GM18909 (cell line): ENCODE measurements around the gene PRKCH.

ENCODE experiments used
- ATAC-seq: cut with Tn5 transposase; IDR thresholded peaks from one replicate; pipeline ENCODE4 v1.9.1; 2021; ENCODE audit warnings: mild to moderate bottlenecking; ENCODE audit not compliant: unreplicated experiment, poor library complexity

The PRKCH gene

GRCh38 chr14:61556455-61556854, 235.1 kb downstream of the PRKCH start:
- ATAC-seq = no peak

- ATAC-seq = no peak
Observed at GRCh38 chr14:61557262-61557661, 235.9 kb downstream of the PRKCH start.

- ATAC-seq = no peak
Observed at GRCh38 chr14:61557854-61558253, 236.5 kb downstream of the PRKCH start.

GRCh38 chr14:61558271-61558670, 236.9 kb downstream of the PRKCH start:
- no peak for ATAC-seq

- ATAC-seq = no peak
Observed at GRCh38 chr14:61559641-61560201, 238.3 kb downstream of the PRKCH start.

GRCh38 chr14:61560323-61560722, 238.9 kb downstream of the PRKCH start:
- no peak for ATAC-seq

- ATAC-seq = no peak
Observed at GRCh38 chr14:61561104-61561503, 239.7 kb downstream of the PRKCH start.

GRCh38 chr14:61561657-61562276, 240.4 kb downstream of the PRKCH start:
- ATAC-seq = no peak

- ATAC-seq = no peak
Observed at GRCh38 chr14:61562321-61563161, 241.2 kb downstream of the PRKCH start.

- no peak for ATAC-seq
Observed at GRCh38 chr14:61563162-61563511, 241.8 kb downstream of the PRKCH start.

GRCh38 chr14:61563880-61564617, 242.7 kb downstream of the PRKCH start:
- ATAC-seq = no peak

- ATAC-seq = no peak
Observed at GRCh38 chr14:61564618-61565091, 243.3 kb downstream of the PRKCH start.

- no peak for ATAC-seq
Observed at GRCh38 chr14:61565181-61565580, 243.8 kb downstream of the PRKCH start.

GRCh38 chr14:61565836-61566536, 244.6 kb downstream of the PRKCH start:
- no peak for ATAC-seq

- no peak for ATAC-seq
Observed at GRCh38 chr14:61566537-61567225, 245.3 kb downstream of the PRKCH start.

GRCh38 chr14:61567838-61568571, 246.6 kb downstream of the PRKCH start:
- ATAC-seq = peak; percentile 1

- ATAC-seq = peak; percentile 89
Observed at GRCh38 chr14:61568572-61569011, 247.2 kb downstream of the PRKCH start.

GRCh38 chr14:61569308-61569707, 247.9 kb downstream of the PRKCH start:
- ATAC-seq = no peak
